ENCODE measurements around the gene HEXIM1.

HEXIM1 gene

GRCh38 chr17:45143767-45144198 lies 4.5 kb upstream of the HEXIM1 start:
- no peak for DNase-seq (ENCODE audit: low read depth)
- TF ChIP-seq CTCF (conservative IDR thresholded peaks at IDR 0.05; ENCODE audit: low read depth, low read length): no peak
- H3K4me3 ChIP-seq (ENCODE audit: low read length): peak overlapping the region; percentile 30

GRCh38 chr17:45144199-45145034 lies 3.9 kb upstream of the HEXIM1 start:
- DNase-seq (ENCODE audit: low read depth): no peak
- no peak for TF ChIP-seq CTCF (conservative IDR thresholded peaks at IDR 0.05; ENCODE audit: low read depth, low read length)
- peak overlapping the region; percentile 30 for H3K4me3 ChIP-seq (ENCODE audit: low read length)

GRCh38 chr17:45145035-45145389 lies 3.3 kb upstream of the HEXIM1 start:
- no peak overlapping the region for H3K4me3 ChIP-seq (ENCODE audit: low read length)
- TF ChIP-seq CTCF (conservative IDR thresholded peaks at IDR 0.05; ENCODE audit: low read depth, low read length): no peak

DNA sequence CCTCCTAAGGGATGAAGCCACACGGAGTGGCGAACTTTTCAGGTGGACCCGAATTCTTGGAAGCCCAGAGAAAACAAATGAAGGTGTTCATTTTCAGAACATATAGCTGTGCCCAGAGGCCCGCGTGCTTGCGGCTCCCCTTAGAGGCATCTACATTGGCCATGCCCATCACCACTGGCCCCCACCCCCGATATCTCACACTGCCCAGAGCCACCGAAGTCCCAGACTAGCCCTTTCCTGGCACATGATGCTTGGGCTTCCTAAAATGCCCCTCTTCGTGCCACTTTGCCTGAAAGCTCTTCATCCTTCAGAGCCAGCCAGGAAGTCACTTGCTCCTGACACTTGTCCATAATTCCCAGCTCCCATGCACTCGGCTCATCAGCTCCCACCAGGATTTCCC lies 2.1 kb upstream of the HEXIM1 start:
- no peak for TF ChIP-seq CTCF (conservative IDR thresholded peaks at IDR 0.05; ENCODE audit: low read depth, low read length)
- no peak for DNase-seq (ENCODE audit: low read depth)
- no peak overlapping the region for H3K4me3 ChIP-seq (ENCODE audit: low read length)

More at GRCh38 chr17:45145035-45145389, 3.3 kb upstream of the HEXIM1 start:
- no peak for DNase-seq (ENCODE audit: low read depth)

- no peak overlapping the region for H3K4me3 ChIP-seq (ENCODE audit: low read length)
- no peak for TF ChIP-seq CTCF (conservative IDR thresholded peaks at IDR 0.05; ENCODE audit: low read depth, low read length)
- DNase-seq (ENCODE audit: low read depth): no peak
Measured at GRCh38 chr17:45146592-45146889, 1.7 kb upstream of the HEXIM1 start.

GRCh38 chr17:45146890-45147580 lies 1.2 kb upstream of the HEXIM1 start:
- TF ChIP-seq CTCF (conservative IDR thresholded peaks at IDR 0.05; ENCODE audit: low read depth, low read length): no peak
- H3K4me3 ChIP-seq (ENCODE audit: low read length): peak overlapping the region; percentile 62
- DNase-seq (ENCODE audit: low read depth): no peak

All from retinal pigment epithelial cell (primary cell).